Measurements from ENCODE around the gene ATG7.
"Not testable (repeated sequence)": the region's sequence is repeated elsewhere in the genome, so short reads cannot be mapped to it uniquely, and the experiment has no call there.

Gene ATG7

DNA sequence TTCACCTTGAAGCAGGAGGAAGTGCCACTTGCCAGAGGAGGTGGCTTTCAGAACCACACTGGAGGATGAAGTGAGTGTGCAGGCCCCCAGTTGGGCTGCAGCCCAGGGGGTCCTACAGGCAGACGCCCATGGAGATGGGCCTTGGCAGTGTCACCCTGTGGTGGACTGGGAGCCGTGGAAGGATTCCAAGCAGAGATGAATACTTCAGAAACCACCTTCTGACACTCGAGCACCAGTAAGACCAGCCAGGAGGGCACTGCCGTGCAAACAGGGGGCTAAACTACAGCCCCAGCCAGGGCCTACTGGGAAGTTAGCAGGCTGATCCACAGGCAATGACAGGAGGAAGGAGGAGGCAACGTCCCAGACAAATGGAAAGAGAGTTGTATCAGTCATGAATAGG is 316.1 kb downstream of the ATG7 start:
- DNase-seq (ENCODE audit: low read depth), result no peak
- no peak overlapping the region for H3K4me3 ChIP-seq (ENCODE audit: low read depth, low read length)

DNA sequence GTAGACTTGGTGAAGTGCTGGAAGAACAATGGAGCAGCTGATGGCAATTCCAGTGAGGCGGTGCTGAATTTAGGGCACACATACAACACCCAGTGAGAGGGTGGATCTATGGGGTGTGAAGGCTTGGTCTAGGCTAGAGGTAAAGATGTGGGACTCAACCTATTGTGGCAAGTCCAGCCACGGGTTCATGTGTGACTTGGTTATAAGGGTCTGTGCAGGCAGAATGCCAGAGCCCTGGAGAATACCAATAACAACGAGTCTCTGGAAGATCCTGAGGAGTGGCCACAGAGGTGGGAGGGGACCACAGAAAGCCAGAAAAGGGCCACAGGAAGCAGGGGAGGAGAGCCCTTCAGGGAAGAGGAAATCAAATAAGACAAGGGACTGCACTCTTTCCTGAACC is 316.6 kb downstream of the ATG7 start:
- H3K4me3 ChIP-seq (ENCODE audit: low read depth, low read length), result no peak overlapping the region

DNA sequence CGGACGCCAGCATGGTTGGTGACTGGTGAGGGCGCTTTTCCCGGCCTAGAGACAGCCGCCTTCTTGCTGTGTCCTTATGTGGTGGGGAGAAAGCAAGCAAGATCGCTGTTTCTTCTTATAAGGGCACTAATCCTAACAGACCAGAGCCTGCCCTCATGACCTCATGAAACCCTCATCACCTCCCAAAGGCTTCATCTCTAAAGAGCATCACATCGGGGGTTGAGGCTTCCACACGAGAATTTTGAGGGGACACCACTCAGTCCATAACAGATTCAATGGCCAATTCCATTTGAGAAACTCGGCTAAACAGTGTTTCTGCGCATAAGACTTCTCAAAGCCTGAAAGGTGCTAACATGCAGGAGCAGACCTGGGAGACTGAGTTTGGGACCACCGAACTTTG is 317.5 kb downstream of the ATG7 start:
- no peak for DNase-seq (ENCODE audit: low read depth)
- no peak overlapping the region for H3K4me3 ChIP-seq (ENCODE audit: low read depth, low read length)

More for the DNA sequence above, 316.6 kb downstream of the ATG7 start:
- no peak for DNase-seq (ENCODE audit: low read depth)

DNA sequence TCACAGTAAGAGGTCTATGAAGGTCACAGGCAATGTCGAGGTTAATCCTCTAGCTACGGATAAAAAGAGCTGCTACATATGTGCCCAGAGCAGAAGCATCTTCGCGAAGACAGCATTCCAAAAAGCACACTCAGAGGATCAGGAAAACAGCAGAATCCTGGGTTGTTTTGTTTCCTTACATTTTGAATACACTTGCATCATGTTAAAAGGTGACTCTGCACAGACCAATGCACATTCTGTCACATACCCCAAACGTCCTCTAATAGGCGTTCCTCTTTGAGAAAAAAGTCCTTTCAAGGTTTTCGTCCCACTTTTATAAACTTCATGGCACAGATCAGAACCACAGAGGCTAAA is 318.8 kb downstream of the ATG7 start:
- H3K4me3 ChIP-seq (ENCODE audit: low read depth, low read length), result no peak overlapping the region
- no peak for DNase-seq (ENCODE audit: low read depth)

DNA sequence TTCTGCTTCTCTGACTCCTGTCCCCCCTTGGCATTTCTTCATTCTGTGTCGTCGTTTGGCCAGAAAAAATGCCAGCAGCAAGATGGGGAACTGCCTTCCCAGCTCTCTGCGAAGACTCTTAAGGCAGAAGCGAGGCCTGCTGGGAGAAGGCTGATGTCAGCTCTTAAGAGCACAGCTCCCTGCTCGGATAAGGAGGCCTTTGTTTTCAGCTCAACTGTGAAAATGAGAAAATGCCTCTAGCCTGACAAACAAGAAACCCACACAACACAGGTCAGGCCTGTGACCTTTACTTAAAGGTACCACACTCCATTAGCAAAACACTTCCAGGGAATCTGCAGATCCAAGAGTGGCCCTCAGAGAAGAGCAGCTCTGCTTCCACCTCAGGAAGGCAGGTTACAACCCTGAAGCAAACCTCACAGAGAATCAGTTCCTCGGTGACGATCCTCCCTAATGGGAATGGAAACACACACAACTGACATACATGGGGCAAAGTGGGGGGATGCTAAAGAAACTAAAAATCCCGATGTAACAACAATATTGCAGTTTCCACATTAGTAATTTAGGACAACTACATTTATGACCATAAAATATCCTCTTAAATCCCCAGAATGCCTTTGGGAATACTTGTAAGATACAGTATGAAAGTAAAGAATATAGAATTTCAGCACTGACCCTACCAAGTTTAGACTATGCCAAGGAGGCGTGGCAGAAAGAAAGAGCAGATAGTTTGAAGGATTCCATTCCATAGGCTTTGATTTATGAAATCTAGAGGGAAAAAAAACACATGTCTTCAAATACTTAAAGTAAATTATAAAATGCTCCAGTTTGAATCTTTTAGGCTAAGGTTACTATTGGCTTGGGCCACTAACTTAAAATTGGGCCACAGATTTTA is 319.4 kb downstream of the ATG7 start:
- H3K4me3 ChIP-seq (ENCODE audit: low read depth, low read length), result no peak overlapping the region
- peak; percentile 67 for DNase-seq (ENCODE audit: low read depth)

DNA sequence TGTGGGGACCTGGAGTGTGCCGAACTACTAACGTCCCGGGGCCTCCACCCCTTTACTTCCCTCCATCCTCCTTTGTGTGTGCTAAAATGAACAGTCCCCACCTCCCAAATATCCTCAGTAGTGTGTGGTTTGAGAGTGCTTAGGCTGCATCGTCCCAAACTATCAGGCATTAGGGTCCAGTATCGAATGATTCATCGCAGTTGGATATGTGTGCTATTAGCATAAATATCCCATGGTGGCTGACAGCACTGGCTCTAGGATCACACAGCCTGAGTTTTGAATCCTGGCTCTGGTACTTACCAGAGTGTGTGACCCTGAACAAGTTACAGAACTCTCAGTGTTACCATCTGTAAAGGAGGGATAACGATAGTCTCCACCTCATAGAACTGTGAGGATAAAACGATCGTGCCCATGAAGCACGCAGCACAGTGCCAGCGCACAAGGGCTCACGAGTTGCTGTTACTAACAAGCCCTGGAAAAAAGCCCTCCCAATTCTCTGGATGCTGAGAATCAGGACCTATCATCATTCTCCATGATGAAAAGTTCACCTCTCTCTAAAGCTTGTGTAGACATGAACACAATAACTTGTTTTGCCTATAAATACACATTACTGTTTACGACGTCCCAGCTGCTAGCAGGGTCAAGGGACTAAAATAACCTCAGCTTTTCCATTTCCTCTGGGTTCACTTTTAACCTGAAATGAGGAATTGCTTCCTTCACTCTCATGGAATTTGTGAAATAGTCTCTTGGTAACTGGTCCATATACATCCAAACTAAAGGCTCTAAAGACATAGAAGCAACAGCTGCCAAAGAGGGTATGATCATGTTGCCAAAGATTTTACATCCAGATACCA is 320.5 kb downstream of the ATG7 start:
- no peak overlapping the region for H3K4me3 ChIP-seq (ENCODE audit: low read depth, low read length)
- DNase-seq (ENCODE audit: low read depth), result no peak

DNA sequence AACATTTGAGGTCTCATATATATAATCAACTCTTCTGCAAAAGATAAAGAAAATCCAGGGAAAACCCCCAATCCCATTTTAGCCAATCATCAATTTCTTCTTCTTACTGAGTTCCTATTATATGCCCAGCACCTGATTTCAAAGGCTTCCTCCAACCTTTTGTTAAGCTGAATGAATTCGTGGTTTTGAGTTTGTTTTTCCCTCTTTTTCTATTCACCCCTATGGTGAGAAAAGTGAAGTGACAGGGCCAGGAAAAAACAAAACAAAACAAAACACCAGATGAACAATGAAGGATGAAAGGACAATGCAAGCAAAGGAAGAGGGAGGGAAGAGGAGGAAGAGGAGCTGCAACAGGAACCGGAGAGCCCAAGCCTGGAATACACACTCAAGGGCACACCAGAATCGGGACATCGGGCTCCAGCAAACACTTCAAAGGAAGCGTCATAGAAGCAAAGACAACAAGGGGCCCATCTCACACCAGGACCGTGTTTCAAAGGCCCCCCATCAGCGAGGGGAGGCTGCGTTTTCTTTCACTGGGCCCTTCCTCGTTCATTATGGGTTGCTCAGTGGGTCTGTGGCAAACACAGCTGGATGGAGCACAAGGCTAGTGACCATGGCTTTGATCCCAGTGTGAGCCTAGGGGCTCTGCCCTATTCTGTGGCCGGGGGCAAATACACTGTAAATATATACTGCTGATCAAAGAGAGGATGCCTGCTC is 321.3 kb downstream of the ATG7 start:
- no peak overlapping the region for H3K4me3 ChIP-seq (ENCODE audit: low read depth, low read length)
- no peak for DNase-seq (ENCODE audit: low read depth)

DNA sequence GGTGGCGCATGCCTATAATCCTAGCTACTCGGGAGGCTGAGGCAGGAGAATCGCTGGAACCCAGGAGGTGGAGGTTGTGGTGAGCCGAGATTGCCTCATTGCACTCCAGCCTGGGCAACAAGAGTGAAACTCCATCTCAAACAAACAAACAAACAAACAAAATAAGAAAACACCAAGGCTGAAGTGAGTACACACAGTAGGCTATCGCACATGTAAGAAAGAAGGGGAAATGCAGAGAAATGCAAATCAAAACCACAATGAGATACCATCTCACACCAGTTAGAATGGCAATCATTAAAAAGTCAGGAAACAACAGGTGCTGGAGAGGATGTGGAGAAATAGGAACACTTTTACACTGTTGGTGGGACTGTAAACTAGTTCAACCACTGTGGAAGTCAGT is 322.8 kb downstream of the ATG7 start:
- H3K4me3 ChIP-seq (ENCODE audit: low read depth, low read length); DNase-seq (ENCODE audit: low read depth): not testable (repeated sequence)

DNA sequence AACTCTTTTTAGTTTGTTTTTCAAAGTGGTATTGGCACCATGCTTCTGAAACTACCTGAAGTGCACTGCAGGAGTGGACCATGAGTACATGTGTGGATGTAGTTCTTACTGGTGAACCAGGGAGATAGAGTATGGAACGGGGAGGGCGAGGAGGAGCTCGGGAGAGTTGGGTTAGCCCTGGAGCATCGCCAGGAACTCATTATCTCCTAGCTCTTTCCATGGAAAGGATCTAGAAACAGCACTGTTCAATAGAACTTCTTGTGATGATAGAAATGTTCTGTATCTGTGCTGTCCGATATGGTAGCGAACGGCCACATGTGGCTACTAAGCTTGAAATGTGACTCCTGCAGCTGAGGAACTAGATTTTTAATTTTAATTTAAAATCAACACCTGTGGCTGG is 324.2 kb downstream of the ATG7 start:
- DNase-seq (ENCODE audit: low read depth), result no peak

DNA sequence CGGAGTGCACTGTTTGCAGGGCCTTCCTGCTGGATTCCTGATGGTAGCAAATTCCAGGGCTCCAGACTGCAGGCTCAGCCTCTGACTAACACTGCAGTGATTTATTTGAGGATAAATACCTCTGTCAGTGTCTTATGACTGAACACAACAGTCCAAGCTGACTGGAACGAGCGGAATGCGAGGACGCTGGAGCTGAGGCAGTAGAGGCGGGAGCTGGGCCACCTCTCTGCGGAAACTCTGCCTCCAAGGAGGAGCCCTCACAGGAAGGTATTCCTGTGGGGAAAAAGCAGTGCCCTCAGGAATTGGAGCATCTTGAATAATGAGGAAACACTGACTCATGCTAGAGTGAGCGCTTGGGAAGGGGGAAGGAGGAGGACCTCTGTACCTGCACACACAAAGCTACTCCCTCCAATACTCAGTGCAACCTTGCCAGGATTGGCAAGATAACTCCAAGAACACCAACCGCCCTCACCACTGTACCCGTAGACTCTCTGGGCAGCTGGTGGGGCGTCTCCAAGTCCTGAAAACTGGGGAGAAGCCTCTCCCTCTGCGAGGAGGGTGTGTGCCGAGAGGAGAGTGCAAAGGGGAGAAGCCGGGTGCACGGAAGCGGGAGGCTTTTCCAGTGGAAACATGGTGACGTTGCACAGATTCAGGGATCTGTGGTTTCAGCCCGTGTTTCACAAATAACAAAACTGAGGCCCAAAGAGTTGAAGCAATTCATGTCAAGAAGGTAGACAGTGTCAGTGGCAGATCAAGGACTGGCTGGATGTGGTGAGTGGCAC is 328.5 kb downstream of the ATG7 start:
- peak; percentile 97 for DNase-seq (ENCODE audit: low read depth)
- no peak overlapping the region for H3K4me3 ChIP-seq (ENCODE audit: low read depth, low read length)

More for the DNA sequence above, 324.2 kb downstream of the ATG7 start:
- H3K4me3 ChIP-seq (ENCODE audit: low read depth, low read length), result no peak overlapping the region

DNA sequence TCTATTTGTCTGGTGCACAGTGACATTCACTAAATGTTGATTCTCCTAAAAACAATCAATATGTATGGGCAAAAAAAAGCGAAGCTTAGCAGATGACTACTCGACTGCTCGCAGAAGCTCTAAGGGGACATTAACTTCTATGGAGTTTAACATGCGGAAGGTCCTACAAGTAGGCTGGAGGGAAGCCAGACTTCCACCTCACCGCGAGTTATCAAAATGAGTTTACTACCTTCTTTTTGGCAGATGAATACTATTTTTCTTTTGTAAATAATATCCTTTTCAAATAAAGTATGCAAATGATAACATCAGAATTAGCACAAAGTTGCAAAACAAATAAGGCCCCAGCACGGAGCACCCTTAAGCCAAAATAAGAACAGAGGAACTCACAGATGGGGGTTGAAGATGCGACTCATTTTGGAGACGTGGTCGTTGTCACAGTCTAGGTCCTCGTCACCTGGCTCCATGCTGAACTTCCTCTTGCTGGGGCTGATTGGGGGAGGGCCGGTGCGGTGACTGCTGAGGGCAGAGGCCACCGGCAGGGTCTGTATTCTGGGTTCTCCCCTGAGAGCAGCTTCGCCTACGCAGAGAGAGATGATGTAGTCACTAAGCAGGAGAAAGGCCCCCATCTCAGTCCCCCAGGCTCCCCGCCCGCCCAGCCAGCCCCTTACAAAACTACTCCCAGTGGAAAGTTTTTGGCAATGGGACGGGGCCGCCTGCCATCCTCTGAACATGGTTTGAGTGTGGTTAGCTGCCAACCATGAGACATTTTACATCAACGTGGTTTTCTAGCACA is 329.4 kb downstream of the ATG7 start:
- H3K4me3 ChIP-seq (ENCODE audit: low read depth, low read length), result no peak overlapping the region
- DNase-seq (ENCODE audit: low read depth), result peak; percentile 49

DNA sequence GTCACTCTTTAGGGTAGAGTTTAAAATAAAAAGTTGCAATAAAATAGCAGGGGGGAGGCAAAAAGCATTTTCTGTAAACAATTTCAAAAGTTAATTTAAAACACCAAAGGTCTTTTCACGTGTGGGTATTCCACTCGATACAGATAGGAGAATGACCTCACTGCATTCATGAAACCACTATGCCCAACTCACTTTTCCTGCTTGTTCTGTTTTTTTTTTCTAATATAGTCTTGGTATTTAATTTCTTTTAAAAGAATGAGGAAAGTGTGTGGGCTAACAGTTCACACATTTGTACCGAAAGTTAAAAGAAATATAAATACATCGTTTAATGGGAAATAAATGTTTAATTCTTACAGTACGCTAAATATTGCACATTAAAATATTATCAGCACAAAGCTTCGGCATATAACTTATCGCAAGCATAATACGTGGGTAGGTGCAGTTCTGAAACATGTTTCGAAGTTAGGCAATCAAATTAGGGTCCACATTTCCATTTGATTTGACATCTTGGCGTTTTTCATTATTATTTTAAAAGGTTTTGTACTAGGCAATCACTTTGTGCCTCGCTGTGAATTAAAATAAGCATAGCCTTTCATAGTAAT is 330.1 kb downstream of the ATG7 start:
- no peak overlapping the region for H3K4me3 ChIP-seq (ENCODE audit: low read depth, low read length)

DNA sequence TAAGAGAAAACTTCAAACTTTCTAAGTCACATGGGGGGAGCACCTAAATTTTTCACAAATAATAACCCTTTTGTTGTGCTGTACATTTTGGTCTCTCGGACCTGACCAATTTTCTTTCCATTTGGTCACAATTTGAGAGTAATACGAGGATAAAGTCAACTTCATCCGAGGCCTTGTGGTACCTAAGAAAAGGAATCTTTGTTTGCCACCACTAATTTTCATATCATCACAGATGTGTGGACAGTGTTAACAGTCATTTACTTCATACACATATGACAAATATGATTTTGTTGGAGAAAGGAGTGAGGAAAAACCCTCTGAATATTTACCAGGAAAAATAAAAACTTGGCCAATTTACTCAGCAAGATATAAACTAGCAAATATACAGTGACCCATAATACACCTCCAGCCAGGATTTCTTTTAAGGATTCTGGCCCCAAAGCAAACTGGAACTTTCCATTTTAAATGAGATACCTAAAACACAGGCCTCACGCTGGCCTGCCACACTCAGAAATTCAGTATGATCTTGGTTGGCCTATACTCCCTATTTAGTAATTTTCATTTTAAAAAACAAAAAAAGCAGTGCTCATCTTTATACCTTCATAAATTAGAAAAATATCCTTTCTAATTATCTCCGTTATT is 330.8 kb downstream of the ATG7 start:
- no peak for DNase-seq (ENCODE audit: low read depth)
- H3K4me3 ChIP-seq (ENCODE audit: low read depth, low read length), result no peak overlapping the region

More for the DNA sequence above, 330.1 kb downstream of the ATG7 start:
- no peak for DNase-seq (ENCODE audit: low read depth)

DNA sequence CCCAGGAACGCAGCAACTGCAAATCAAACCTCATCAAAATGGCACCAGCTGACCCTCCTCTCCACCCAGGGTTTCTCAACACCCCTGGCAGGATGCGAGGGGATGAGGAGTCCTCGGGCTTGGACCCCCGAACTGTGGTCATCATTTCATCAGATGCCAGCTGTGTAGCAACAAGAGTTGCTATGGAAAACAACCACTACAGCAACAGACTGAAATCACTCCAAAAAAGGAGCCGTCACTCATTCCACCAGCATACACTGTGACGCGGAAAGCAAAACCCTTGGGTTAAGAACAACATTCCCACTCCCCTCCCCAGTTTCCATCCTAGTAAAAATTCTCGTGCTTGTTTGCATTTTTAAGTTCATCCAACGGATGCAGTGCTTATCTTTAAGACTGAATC is 331.4 kb downstream of the ATG7 start:
- peak; percentile 79 for DNase-seq (ENCODE audit: low read depth)
- H3K4me3 ChIP-seq (ENCODE audit: low read depth, low read length), result no peak overlapping the region

DNA sequence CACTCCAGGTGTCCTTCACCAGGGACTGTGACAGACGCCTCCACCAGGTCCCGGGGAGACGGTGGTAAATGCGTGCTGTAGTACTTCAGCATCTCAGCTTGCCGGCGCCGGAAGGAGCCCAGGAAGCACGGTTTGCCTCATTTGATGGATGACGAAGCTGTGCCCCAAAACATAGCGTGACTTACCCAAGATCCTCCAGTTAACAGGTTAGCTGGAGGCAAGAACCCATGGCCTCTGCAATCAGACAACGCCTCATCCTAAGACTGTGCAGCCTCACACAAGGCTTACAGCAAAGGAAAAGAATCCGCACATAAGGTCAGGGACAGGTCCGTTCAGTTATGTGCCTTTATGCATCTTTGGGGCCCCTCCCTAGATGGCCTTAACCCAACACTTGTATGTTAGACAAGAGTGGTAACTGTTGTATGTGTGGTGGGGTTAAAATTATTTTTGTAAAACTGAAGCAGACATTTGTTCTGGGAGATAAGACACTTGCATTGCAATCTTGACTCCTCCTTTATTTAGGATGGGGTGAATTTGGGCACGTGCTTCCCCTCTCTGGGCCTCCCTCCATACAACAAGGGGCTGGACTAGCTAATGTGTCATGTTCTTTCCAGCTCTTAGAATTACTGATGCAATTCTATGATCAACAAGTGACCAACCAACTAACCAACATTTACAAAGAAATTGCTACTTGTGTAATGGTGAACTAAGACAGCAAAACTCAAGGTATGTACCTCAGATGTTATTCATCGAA is 332.1 kb downstream of the ATG7 start:
- peak; percentile 34 for DNase-seq (ENCODE audit: low read depth)
- no peak overlapping the region for H3K4me3 ChIP-seq (ENCODE audit: low read depth, low read length)

DNA sequence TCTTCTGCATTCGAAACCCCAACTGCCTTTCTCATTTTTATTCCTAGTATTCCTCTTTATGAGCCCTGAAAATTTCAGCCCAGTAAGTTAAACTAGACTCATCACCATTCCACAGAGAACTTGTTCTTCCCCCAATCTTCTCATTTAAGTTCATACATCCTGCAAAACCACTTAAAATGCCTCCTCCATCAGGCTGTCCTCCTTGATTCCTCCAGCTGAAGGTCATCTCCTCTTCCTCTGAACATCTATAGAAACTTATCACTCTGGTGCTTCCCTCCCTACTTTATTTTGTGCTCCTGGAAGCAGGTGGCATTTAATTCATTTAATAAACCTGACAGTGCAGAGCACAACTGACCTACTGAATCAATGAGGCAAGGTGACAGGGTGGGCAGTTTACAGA is 333.2 kb downstream of the ATG7 start:
- no peak for DNase-seq (ENCODE audit: low read depth)
- H3K4me3 ChIP-seq (ENCODE audit: low read depth, low read length), result no peak overlapping the region

All from skeletal muscle cell (primary cell).